Activated CD8-positive, alpha-beta T cell treated with anti-CD3 and anti-CD28 coated beads for 36 hours (primary cell): Measurements from ENCODE around the gene SLC41A1. TPM values are rescaled to one million over a fixed set of nuclear protein-coding genes. Genes with fewer than 3 reads are reported as not detected.

ENCODE experiments used
- ATAC-seq: fragments of 200-7000 bp; cut with Tn5 transposase; one replicate; pipeline ENCODE4 v1.10.0; 2021; ENCODE audit warnings: mild to moderate bottlenecking, moderate library complexity
- CTCF ChIA-PET: fragments of 350-600 bp; sonication (Branson Sonifier 250); formaldehyde crosslinking; loops from one replicate; lab custom pipeline; 2021; ENCODE audit warnings: antibody characterized with exemption; lab: Charles Lee
- POLR2A ChIA-PET: fragments of 350-600 bp; sonication (Branson Sonifier 250); formaldehyde crosslinking; loops from one replicate; lab custom pipeline; 2021; ENCODE audit warnings: antibody characterized with exemption; lab: Charles Lee
- DNase-seq: peaks from one replicate; pipeline ENCODE4 v3.0.0-alpha.2; 2020
- H3K27ac Mint-ChIP-seq: one replicate; pipeline ENCODE4 v1.8.0; 2021; ENCODE audit warnings: mild to moderate bottlenecking, mixed read lengths
- H3K27me3 Mint-ChIP-seq: one replicate; pipeline ENCODE4 v1.8.0; 2021; ENCODE audit warnings: mixed read lengths
- H3K36me3 Mint-ChIP-seq: one replicate; pipeline ENCODE4 v1.8.0; 2021; ENCODE audit warnings: low read depth, mixed read lengths
- H3K4me1 Mint-ChIP-seq: one replicate; pipeline ENCODE4 v1.8.0; 2021; ENCODE audit warnings: low read depth, mixed read lengths
- H3K4me3 Mint-ChIP-seq: one replicate; pipeline ENCODE4 v1.8.0; 2021; ENCODE audit warnings: mild to moderate bottlenecking, moderate library complexity, mixed read lengths
- H3K9me3 Mint-ChIP-seq: one replicate; pipeline ENCODE4 v1.8.0; 2021; ENCODE audit warnings: mixed read lengths
- CTCF ChIP-seq: fragments of 200-600 bp; IDR thresholded peaks from one replicate; pipeline ENCODE4 v1.8.0; 2022; ENCODE audit warnings: antibody characterized with exemption, mild to moderate bottlenecking
- intact Hi-C: fragments of 100-400 bp; cut with micrococcal nuclease; formaldehyde crosslinking; loops from one replicate; pipeline ENCODE4 v1.10.0; 2022
- total RNA-seq, 2 experiments: library from RNA; stranded (reverse); gene quantifications; one replicate each; pipeline ENCODE4 v1.2.3, GENCODE V29; 2021

The SLC41A1 gene
- total RNA-seq, 2 experiments from 2014 or later = 33.6 to 35.3 TPM

GRCh38 chr1:205782627-205783432 lies 30.2 kb downstream of the SLC41A1 start:
- intact Hi-C loops = no loop called here
- peak; percentile 94 for ATAC-seq
- TF ChIP-seq CTCF = no peak
- POLR2A ChIA-PET = interaction anchor here (0.6 to 1.4 kb wide), 2 partner anchors 17 to 34 kb away, joined by 3 to 4 read pairs; no protein-coding TSS in a partner anchor
- no peaks in the 10 kb centered on the region for H3K27me3 Mint-ChIP-seq
- H3K9me3 Mint-ChIP-seq = no peaks in the 10 kb centered on the region
- no peaks in the 10 kb centered on the region for H3K36me3 Mint-ChIP-seq
- peaks cover 7% of the 10 kb centered on the region for H3K4me1 Mint-ChIP-seq
- DNase-seq = peak; percentile 24
- CTCF ChIA-PET = interaction anchor here (0.6 to 3.7 kb wide), 10 partner anchors 9 to 310 kb away, joined by 3 to 30 read pairs (median 4); no protein-coding TSS in a partner anchor
- H3K4me3 Mint-ChIP-seq = no peak overlapping the region
- no peak overlapping the region for H3K27ac Mint-ChIP-seq

GRCh38 chr1:205780335-205780734 lies 32.7 kb downstream of the SLC41A1 start:
- ATAC-seq (no peak), DNase-seq (no peak)
- no peak overlapping the region for H3K4me3 Mint-ChIP-seq
- no peak overlapping the region for H3K27ac Mint-ChIP-seq
- ChIA-PET POLR2A (interaction anchor here (0.7 to 1.0 kb wide), 2 partner anchors 31 to 1108 kb away, joined by 3 to 4 read pairs; no protein-coding TSS in a partner anchor), CTCF (interaction anchor here (1.8 to 3.7 kb wide), 2 partner anchors 11 to 121 kb away, joined by 6 to 30 read pairs; no protein-coding TSS in a partner anchor)
- intact Hi-C loops = no loop called here
- H3K36me3 Mint-ChIP-seq = no peaks in the 10 kb centered on the region
- peaks cover 19% of the 10 kb centered on the region for H3K4me1 Mint-ChIP-seq
- H3K9me3 Mint-ChIP-seq = no peaks in the 10 kb centered on the region
- peak; percentile 24 for TF ChIP-seq CTCF
- H3K27me3 Mint-ChIP-seq = no peaks in the 10 kb centered on the region

GRCh38 chr1:205777994-205778393 lies 35.0 kb downstream of the SLC41A1 start:
- Mint-ChIP-seq H3K4me1 (peaks cover 33% of the 10 kb centered on the region), H3K27ac (no peak overlapping the region), H3K36me3 (no peaks in the 10 kb centered on the region), H3K4me3 (no peak overlapping the region), H3K9me3 (no peaks in the 10 kb centered on the region), H3K27me3 (no peaks in the 10 kb centered on the region)
- ATAC-seq (no peak), DNase-seq (no peak)
- ChIA-PET POLR2A (interaction anchor here (1.2 kb wide), 1 partner anchor 31 kb away, joined by 3 read pairs; no protein-coding TSS in a partner anchor), CTCF (interaction anchor here (0.8 kb wide), 1 partner anchor 8 kb away, joined by 3 read pairs; no protein-coding TSS in a partner anchor)
- no peak for TF ChIP-seq CTCF
- intact Hi-C loops = no loop called here

- intact Hi-C loops = loop anchor here (2.0 kb wide), 1 partner anchor 27 kb away; no protein-coding TSS in a partner anchor
- no peaks in the 10 kb centered on the region for H3K27me3 Mint-ChIP-seq
- peak overlapping the region; percentile 92 for H3K27ac Mint-ChIP-seq
- H3K4me1 Mint-ChIP-seq = peaks cover 48% of the 10 kb centered on the region
- no peaks in the 10 kb centered on the region for H3K9me3 Mint-ChIP-seq
- CTCF ChIA-PET = interaction anchor here (0.7 to 2.5 kb wide), 3 partner anchors 16 to 202 kb away, joined by 3 to 8 read pairs (median 3); no protein-coding TSS in a partner anchor
- POLR2A ChIA-PET = interaction anchor here (0.8 to 6.5 kb wide), 6 partner anchors 9 to 36 kb away, joined by 3 to 61 read pairs (median 5); partner anchors contain the start of gene NUCKS1
- no peak for TF ChIP-seq CTCF
- ATAC-seq (no peak), DNase-seq (no peak)
- H3K36me3 Mint-ChIP-seq = peaks cover 13% of the 10 kb centered on the region
- peak overlapping the region; percentile 89 for H3K4me3 Mint-ChIP-seq
Measured at GRCh38 chr1:205775717-205776056, 37.3 kb downstream of the SLC41A1 start.
